ENCODE results near the gene GFOD2.

DNA sequence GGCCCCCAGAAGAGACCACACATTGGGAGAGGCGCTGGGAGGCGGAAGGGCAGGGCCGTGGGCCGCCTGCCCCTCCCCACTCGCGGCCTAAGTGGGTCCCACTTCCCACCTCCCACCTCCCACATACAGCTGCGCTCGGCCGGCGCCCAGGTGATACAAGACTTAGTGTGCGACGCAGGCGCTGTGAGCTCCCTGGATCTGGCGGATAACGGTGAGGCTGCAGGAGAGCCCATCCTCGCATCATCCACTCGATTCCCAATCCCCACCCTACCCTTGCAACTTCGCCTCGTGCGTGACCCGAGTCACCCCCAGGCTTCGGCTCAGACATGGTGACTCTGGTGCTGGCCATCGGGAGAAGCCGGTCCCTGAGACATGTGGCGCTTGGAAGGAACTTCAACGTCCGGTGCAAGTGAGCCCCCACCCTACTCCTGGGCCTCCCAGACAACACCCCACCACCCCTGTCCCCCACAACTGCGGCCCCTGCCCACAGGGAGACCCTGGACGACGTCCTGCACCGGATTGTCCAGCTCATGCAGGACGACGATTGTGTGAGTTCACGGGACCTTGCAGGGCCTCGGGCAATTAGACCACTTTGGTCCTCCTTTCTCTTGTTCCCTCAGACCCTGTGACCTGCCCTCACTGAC is 70.2 kb downstream of the GFOD2 start:
- TF ChIP-seq, protein P1, sequence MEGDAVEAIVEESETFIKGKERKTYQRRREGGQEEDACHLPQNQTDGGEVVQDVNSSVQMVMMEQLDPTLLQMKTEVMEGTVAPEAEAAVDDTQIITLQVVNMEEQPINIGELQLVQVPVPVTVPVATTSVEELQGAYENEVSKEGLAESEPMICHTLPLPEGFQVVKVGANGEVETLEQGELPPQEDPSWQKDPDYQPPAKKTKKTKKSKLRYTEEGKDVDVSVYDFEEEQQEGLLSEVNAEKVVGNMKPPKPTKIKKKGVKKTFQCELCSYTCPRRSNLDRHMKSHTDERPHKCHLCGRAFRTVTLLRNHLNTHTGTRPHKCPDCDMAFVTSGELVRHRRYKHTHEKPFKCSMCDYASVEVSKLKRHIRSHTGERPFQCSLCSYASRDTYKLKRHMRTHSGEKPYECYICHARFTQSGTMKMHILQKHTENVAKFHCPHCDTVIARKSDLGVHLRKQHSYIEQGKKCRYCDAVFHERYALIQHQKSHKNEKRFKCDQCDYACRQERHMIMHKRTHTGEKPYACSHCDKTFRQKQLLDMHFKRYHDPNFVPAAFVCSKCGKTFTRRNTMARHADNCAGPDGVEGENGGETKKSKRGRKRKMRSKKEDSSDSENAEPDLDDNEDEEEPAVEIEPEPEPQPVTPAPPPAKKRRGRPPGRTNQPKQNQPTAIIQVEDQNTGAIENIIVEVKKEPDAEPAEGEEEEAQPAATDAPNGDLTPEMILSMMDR (IDR thresholded peaks at IDR 0.05): no peak
- no peak for TF ChIP-seq POLR2A (IDR thresholded peaks at IDR 0.05)

Measured in body of pancreas (tissue), 4 donors.